AG04450 (cell line): ENCODE data around the gene KIAA1217. TPM values are rescaled to one million over a fixed set of nuclear protein-coding genes. Genes with fewer than 3 reads are reported as not detected.

ENCODE experiments used
- CTCF ChIA-PET: fragments of 300-600, 350-600 bp; formaldehyde crosslinking; extraction: SDS; loops from one replicate; lab custom pipeline; 2022; ENCODE audit warnings: antibody characterized with exemption, inconsistent platforms; lab: Charles Lee
- POLR2A ChIA-PET: fragments of 350-600 bp; formaldehyde crosslinking; extraction: SDS; loops from one replicate; lab custom pipeline; 2021; ENCODE audit warnings: antibody characterized with exemption, inconsistent platforms; lab: Yijun Ruan, JAX
- DNase-seq: peaks from one replicate; pipeline ENCODE4 v3.0.0-alpha.2; 2011; ENCODE audit warnings: low read depth, low spot score
- H3K27ac ChIP-seq: one replicate; pipeline ENCODE4 v1.5.1; 2012; ENCODE audit warnings: low read depth, low read length, control low read depth
- H3K27me3 ChIP-seq: one replicate; pipeline ENCODE4 v1.6.0; 2012; ENCODE audit warnings: low read length; ENCODE audit not compliant: control insufficient read depth, insufficient read depth
- H3K4me3 ChIP-seq: 2 replicates; pipeline ENCODE4 v1.5.1; 2011; ENCODE audit warnings: mild to moderate bottlenecking, low read depth, low read length, control low read depth
- H3K9me3 ChIP-seq: 2 replicates; pipeline ENCODE4 v1.5.1; 2012; ENCODE audit warnings: low read length; ENCODE audit not compliant: control insufficient read depth, insufficient read depth
- CTCF ChIP-seq: IDR thresholded peaks from 2 replicates; pipeline ENCODE4 v1.5.1; 2011; ENCODE audit warnings: low read depth, low read length, control low read depth, inconsistent platforms
- polyA plus RNA-seq: library from polyadenylated mRNA; depleted of rRNA; stranded (reverse); fragments of >200 nt; gene quantifications from 2 replicates; pipeline ENCODE4 v1.2.3, GENCODE V29; 2011

KIAA1217 gene
- polyA plus RNA-seq, 1 experiment: 5.4 TPM

GRCh38 chr10:24292304-24293293 lies 83.7 kb downstream of the KIAA1217 start:
- CTCF ChIA-PET: interaction anchor here (0.7 to 1.5 kb wide), 3 partner anchors 28 to 226 kb away, joined by 3 to 5 read pairs (median 3); no protein-coding TSS in a partner anchor
- POLR2A ChIA-PET: no interaction called here
- Histone ChIP-seq H3K27me3 (no peaks in the 10 kb centered on the region), H3K9me3 (peaks cover 3% of the 10 kb centered on the region; the same call in 1 of the 2 replicates), H3K4me3 (no peak overlapping the region), H3K27ac (peak overlapping the region; percentile 61)
- DNase-seq: no peak
- no peak for TF ChIP-seq CTCF

GRCh38 chr10:24299578-24300260 lies 90.8 kb downstream of the KIAA1217 start:
- H3K4me3 ChIP-seq: no peak overlapping the region
- no peaks in the 10 kb centered on the region for H3K27me3 ChIP-seq
- TF ChIP-seq CTCF: no peak
- no peaks in the 10 kb centered on the region for H3K9me3 ChIP-seq
- H3K27ac ChIP-seq: peak overlapping the region; percentile 73
- DNase-seq: peak; percentile 30
- POLR2A ChIA-PET: no interaction called here
- CTCF ChIA-PET: interaction anchor here (0.6 kb wide), 1 partner anchor 64 kb away, joined by 6 read pairs; no protein-coding TSS in a partner anchor

- no peaks in the 10 kb centered on the region for H3K27me3 ChIP-seq
- H3K4me3 ChIP-seq: no peak overlapping the region
- DNase-seq: no peak
- H3K9me3 ChIP-seq: no peaks in the 10 kb centered on the region
- CTCF ChIA-PET: no interaction called here
- H3K27ac ChIP-seq: no peak overlapping the region
- TF ChIP-seq CTCF: no peak
- POLR2A ChIA-PET: no interaction called here
These were observed 94.8 kb downstream of the KIAA1217 start for GRCh38 chr10:24303522-24304310.

- CTCF ChIA-PET: interaction anchor here (0.9 to 1.1 kb wide), 2 partner anchors 14 to 54 kb away, joined by 3 to 7 read pairs; no protein-coding TSS in a partner anchor
- no peaks in the 10 kb centered on the region for H3K27me3 ChIP-seq
- no peaks in the 10 kb centered on the region for H3K9me3 ChIP-seq
- DNase-seq: no peak
- TF ChIP-seq CTCF: no peak
- no peak overlapping the region for H3K4me3 ChIP-seq
- POLR2A ChIA-PET: no interaction called here
- H3K27ac ChIP-seq: no peak overlapping the region
These were observed 96.9 kb downstream of the KIAA1217 start for GRCh38 chr10:24305551-24306506.
